Immature natural killer cell (primary cell): ENCODE data around the gene CLDN1. TPM values are rescaled to one million over a fixed set of nuclear protein-coding genes. Genes with fewer than 3 reads are reported as not detected.

Source experiments
- DNase-seq, 3 donors: peaks; one replicate each; pipeline ENCODE4 v3.0.0; 2022; ENCODE audit warnings: mixed read lengths in 1 of 3
- H3K27ac Mint-ChIP-seq, 6 donors: one replicate each; pipeline ENCODE4 v1.8.0; 2020; ENCODE audit warnings: mixed read lengths in 6 of 6, mild to moderate bottlenecking in 5 of 6, inconsistent platforms in 4 of 6, moderate library complexity in 3 of 6
- H3K27me3 Mint-ChIP-seq, 3 donors: one replicate each; pipeline ENCODE4 v1.8.0; 2020 to 2021; ENCODE audit warnings: low read depth in 3 of 3, mild to moderate bottlenecking in 3 of 3, mixed read lengths in 3 of 3, moderate library complexity in 3 of 3, inconsistent platforms in 1 of 3
- H3K36me3 Mint-ChIP-seq, 3 donors: one replicate each; pipeline ENCODE4 v1.8.0; 2020; ENCODE audit warnings: mixed read lengths in 3 of 3, inconsistent platforms in 2 of 3, mild to moderate bottlenecking in 2 of 3
- H3K4me1 Mint-ChIP-seq, 2 donors: one replicate each; pipeline ENCODE4 v1.8.0; 2020; ENCODE audit warnings: inconsistent platforms in 2 of 2, mild to moderate bottlenecking in 2 of 2, mixed read lengths in 2 of 2, moderate library complexity in 1 of 2
- H3K4me3 Mint-ChIP-seq, 5 donors: one replicate each; pipeline ENCODE4 v1.8.0; 2020; ENCODE audit warnings: mild to moderate bottlenecking in 5 of 5, mixed read lengths in 5 of 5, inconsistent platforms in 3 of 5, moderate library complexity in 3 of 5
- H3K9me3 Mint-ChIP-seq, 6 donors: one replicate each; pipeline ENCODE4 v1.8.0; 2020; ENCODE audit warnings: mild to moderate bottlenecking in 6 of 6, mixed read lengths in 6 of 6, inconsistent platforms in 4 of 6, moderate library complexity in 3 of 6
- polyA plus RNA-seq, 3 donors: library from polyadenylated mRNA; unstranded; fragments of 300-500 nt; fragmentation: Illumina TruSeq; gene quantifications; one replicate each; pipeline ENCODE4 v1.2.3, GENCODE V29; 2021

CLDN1 gene
- polyA plus RNA-seq, 3 donors from 2014 or later, result not detected

- Mint-ChIP-seq H3K9me3 (peaks cover 2 to 13% (median 3%) of the 10 kb centered on the region in 6 donors), H3K27ac (no peak overlapping the region), H3K4me3 (no peak overlapping the region), H3K27me3 (no peaks in the 10 kb centered on the region), H3K4me1 (no peaks in the 10 kb centered on the region), H3K36me3 (peaks cover 0 to 3% (median 0%) of the 10 kb centered on the region in 3 donors)
- DNase-seq, result no peak
These were observed 55.3 kb downstream of the CLDN1 start for GRCh38 chr3:190266913-190267290.

GRCh38 chr3:190266265-190266912, 55.9 kb downstream of the CLDN1 start:
- Mint-ChIP-seq H3K9me3 (peaks cover 2 to 13% (median 4%) of the 10 kb centered on the region in 6 donors), H3K27ac (no peak overlapping the region), H3K4me3 (no peak overlapping the region), H3K4me1 (no peaks in the 10 kb centered on the region), H3K36me3 (peaks cover 0 to 3% (median 0%) of the 10 kb centered on the region in 3 donors), H3K27me3 (no peaks in the 10 kb centered on the region)
- no peak for DNase-seq

- Mint-ChIP-seq H3K9me3 (peaks cover 1 to 13% (median 4%) of the 10 kb centered on the region in 6 donors), H3K27ac (no peak overlapping the region), H3K36me3 (peaks cover 0 to 3% (median 0%) of the 10 kb centered on the region in 3 donors), H3K4me3 (no peak overlapping the region), H3K4me1 (no peaks in the 10 kb centered on the region), H3K27me3 (no peaks in the 10 kb centered on the region)
- no peak for DNase-seq
These were observed 56.5 kb downstream of the CLDN1 start for GRCh38 chr3:190265796-190266195.

GRCh38 chr3:190265126-190265525, 57.1 kb downstream of the CLDN1 start:
- Mint-ChIP-seq H3K4me1 (no peaks in the 10 kb centered on the region), H3K27me3 (no peaks in the 10 kb centered on the region), H3K36me3 (peaks cover 0 to 3% (median 0%) of the 10 kb centered on the region in 3 donors), H3K27ac (no peak overlapping the region), H3K9me3 (peaks cover 2 to 13% (median 4%) of the 10 kb centered on the region in 6 donors), H3K4me3 (no peak overlapping the region)
- DNase-seq, result no peak

- Mint-ChIP-seq H3K4me1 (no peaks in the 10 kb centered on the region), H3K9me3 (peaks cover 0 to 5% (median 2%) of the 10 kb centered on the region in 6 donors), H3K4me3 (no peak overlapping the region), H3K36me3 (no peaks in the 10 kb centered on the region), H3K27ac (no peak overlapping the region), H3K27me3 (no peaks in the 10 kb centered on the region)
- DNase-seq, result no peak
These were observed 60.5 kb downstream of the CLDN1 start for GRCh38 chr3:190261740-190262139.

- no peak for DNase-seq
- no peaks in the 10 kb centered on the region for H3K4me1 Mint-ChIP-seq
- H3K36me3 Mint-ChIP-seq, result no peaks in the 10 kb centered on the region
- no peak overlapping the region for H3K4me3 Mint-ChIP-seq
- H3K27ac Mint-ChIP-seq, result no peak overlapping the region
- H3K9me3 Mint-ChIP-seq, result peaks cover 0 to 5% (median 2%) of the 10 kb centered on the region in 6 donors
- no peaks in the 10 kb centered on the region for H3K27me3 Mint-ChIP-seq
These were observed 61.2 kb downstream of the CLDN1 start for GRCh38 chr3:190261015-190261414.

GRCh38 chr3:190260301-190260700, 61.9 kb downstream of the CLDN1 start:
- Mint-ChIP-seq H3K4me1 (no peaks in the 10 kb centered on the region), H3K27ac (no peak overlapping the region), H3K4me3 (no peak overlapping the region), H3K36me3 (no peaks in the 10 kb centered on the region), H3K9me3 (peaks cover 0 to 5% (median 2%) of the 10 kb centered on the region in 6 donors), H3K27me3 (no peaks in the 10 kb centered on the region)
- DNase-seq, result no peak

- DNase-seq, result no peak
- Mint-ChIP-seq H3K36me3 (no peaks in the 10 kb centered on the region), H3K27me3 (peaks cover 0 to 2% (median 0%) of the 10 kb centered on the region in 3 donors), H3K9me3 (peaks cover 0 to 5% (median 2%) of the 10 kb centered on the region in 6 donors), H3K4me3 (no peak overlapping the region), H3K4me1 (no peaks in the 10 kb centered on the region), H3K27ac (no peak overlapping the region)
These were observed 63.6 kb downstream of the CLDN1 start for GRCh38 chr3:190258634-190259033.

Other genes with a start within 250 kb of the CLDN1 start
- gene P3H2, start 201.5 kb downstream of the CLDN1 start, polyA plus RNA-seq, result 1 to 10 TPM in 1 of 3 donors, not detected in 2; 2.2 TPM
- not detected for gene CLDN16, start 65.7 kb upstream of the CLDN1 start, polyA plus RNA-seq
- not detected for gene TMEM207, start 127.5 kb upstream of the CLDN1 start, polyA plus RNA-seq
- gene IL1RAP, start 191.6 kb upstream of the CLDN1 start, polyA plus RNA-seq, result 1 to 10 TPM; 2.0 to 5.6 (median 2.4) TPM